Measurements from ENCODE around the gene TMEM131.
"Not testable (repeated sequence)": the region's sequence is repeated elsewhere in the genome, so short reads cannot be mapped to it uniquely, and the experiment has no call there.

The TMEM131 gene

DNA sequence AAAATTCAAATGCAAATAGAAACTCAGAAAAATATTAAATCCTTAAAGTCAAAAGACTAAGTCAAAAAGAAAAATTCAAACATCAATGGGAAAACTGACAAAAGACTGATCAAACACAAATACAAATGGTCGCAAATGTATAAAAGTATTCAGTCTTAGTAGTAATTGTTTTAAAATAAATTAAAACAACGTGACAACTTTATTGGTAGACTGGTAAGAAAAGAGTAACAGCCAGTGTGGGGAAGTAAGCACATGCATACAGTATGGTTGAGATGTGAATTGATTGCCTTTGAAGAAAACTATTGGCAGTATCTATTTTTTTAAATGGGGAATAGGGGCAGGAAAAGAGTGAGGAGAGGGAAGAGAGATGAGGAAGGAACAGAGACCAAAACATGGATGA is 9.8 kb downstream of the TMEM131 start:
- no peak for DNase-seq

DNA sequence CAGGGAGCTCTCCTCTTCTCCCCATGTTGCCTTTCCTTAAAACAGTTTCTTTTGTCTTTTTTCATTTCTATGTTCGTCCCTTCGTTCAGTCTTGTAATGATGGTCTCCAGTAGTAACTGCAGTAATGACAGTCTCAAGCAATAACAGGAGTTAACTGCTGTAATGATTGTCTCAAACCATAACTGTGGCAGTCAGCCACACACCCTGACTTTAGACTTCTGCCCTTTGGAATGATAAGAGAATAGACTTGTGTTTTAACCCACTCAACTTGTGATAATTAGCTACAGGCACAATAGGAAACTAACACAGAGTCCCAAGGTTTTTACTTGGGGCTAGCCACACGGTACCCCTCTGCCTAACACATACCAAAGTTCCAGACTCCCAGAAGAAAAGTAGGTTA is 12.1 kb downstream of the TMEM131 start:
- no peak for DNase-seq

DNA sequence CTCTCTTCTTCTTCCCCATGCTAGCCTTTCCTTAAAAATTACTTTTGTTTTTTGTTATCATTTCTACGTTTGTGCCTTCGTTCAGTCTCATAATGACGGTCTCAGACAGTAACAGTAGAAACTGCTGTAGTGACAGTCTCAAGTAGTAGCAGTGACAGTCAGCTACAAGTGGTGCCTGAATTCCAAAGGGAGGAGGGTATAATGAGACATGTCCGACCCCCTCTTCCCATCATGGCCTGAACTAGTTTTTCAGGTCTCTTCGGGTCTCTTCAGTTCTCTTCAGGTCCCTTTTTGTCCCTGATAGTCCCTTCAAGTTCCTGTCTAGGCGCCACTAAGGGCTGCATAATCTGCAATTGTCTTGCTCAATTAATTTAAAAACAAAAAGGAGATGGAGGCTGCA is 12.6 kb downstream of the TMEM131 start:
- no peak for DNase-seq

DNA sequence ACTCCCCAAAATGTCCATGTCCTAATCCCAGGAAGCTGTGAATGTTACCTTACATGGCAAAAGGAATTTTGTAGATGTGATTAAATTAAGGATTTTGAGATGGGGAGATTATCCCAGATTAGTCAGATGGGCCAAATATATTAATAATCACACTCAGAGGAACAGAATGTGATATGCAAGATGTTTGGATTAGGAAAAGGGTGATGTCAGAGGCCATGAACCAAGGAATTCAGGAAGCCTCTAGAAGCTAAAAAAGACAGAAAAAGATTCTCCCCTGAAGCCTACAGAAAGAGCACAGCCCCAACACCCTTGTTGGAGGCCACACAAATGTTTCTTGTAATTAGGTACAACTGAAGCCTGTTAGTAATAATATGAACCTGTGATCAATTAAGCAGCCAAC is 13.1 kb downstream of the TMEM131 start:
- no peak for DNase-seq

DNA sequence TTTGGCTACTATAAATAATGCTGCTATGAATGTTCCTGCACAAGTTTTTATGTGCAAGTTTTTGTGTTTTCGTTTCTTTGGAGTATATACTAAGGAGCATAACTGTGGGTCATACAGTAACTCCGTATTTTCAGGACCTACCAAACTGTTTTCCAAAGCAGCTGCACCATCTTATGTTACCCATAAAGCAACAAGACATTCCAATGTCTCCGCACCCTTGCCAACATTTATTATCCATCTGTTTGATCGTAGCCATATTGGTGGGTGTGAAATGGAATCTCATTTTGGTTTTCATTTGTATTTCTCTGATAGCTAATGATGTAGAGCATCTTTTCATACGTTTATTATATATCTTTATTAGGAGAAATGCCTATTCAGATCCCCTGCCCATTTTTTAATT is 13.8 kb downstream of the TMEM131 start:
- DNase-seq: no peak

DNA sequence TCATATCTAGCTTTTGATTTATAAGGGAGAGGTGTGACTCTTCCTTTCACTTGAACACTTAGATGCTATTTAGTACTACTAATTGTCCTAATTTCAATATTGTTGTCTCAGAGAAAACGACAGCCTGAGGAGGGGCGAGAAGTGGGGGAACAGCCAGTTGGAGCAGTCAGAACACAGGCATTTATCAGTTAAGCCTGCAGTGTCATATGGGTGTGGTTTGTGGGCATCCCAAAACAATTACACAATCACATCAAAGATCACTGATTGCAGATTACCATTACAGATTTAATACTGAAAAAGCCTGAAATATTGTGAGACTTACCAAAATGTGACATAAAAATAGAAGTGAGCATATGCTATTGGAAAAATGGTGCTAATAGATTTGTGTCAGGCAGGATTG is 15.8 kb downstream of the TMEM131 start:
- no peak for DNase-seq

DNA sequence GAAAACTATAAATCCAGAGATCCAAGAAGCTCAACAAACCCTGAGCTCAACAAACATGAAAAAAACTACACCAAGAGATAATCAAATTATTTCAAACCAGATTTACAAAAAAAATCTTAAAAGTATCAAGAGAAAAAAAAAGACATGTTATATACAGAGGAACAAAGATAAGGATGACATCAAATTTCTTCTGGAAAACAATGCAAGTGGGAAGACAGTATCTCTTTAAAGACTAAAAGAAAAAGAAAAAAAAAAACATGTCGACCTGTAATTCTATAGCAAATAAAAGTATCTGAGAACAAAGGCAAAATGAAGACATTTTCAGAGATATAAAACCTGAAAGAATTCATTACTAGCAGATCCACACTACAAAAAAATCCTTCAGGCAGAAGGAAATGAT is 21.3 kb downstream of the TMEM131 start:
- no peak for DNase-seq

DNA sequence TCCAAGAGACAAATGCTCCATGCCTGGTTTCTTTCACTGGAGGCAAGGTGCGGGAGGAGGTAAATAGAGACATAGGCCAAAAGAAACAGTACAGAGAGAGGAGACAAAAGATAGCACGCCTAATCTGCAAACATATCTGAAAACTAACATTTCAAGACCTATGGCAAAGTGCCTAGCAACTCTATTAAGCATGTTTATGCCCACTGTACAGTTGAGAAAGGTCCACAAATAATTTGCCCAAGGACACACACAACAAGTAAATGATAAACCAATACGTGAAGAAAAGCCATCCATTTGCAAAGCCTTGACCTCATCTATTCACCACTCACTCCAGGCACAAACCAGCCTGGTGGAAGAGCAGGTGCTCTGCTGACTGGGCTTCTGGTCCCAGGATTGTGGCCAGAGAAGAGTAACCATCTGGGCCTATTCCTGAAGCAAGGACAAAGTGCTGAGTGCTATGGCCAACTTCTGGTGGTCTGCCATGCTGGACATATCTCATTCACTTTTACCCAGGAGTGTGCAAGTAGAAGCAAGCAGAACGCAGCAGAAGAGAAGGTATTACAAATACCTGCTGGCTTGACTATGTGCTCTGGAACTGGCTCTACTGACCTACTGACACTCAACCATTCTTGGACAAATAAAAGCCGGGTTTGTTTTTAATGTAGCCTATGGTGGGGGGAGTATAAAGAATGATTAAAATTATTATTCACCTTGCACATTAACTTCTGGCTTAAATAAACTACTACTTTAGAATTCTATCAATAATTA is 25.3 kb downstream of the TMEM131 start:
- DNase-seq: no peak

DNA sequence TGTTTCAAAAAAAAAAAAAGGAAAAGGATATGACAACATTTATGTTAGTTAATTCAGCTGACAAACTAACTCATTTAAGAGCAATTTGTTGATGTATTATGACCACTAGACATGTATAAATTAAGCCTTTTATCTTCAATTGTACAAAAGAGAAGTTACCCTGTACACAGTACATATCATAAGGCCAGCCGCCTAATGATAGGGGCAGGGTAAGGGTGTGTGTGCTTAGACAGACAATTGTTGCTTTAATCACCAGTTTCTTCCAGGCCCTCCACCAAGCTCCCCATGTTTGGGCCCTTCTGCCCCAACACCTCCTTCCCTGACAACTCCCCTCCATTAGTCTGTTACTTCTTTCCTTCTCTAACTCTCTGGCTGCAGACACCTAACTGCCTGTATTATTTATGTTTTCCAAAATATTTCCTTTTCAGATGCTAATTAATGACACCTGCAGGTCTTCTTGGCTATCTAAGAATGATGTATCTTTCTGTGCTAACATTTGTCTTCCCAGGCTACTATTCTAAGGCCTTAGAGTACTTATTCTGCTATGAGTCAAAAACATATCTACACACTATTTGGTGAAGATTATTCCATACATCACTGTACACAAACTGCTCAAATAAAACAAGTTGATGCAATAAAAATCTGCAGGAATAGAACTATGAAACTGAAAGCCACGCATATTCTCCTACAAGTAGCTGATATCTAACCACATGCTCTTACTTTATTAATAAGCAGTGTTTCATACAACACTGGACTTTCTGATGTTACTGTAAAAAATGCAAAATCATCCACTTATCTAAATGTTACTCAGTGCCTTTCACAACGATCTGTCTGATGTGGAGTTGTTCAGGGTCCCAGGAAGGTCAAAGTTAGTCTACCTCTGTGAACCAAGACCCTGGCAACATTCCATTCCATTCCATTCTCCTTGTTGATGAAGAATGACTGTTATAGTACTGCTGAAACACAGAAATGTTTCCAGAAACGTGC is 26.4 kb downstream of the TMEM131 start:
- no peak for DNase-seq

DNA sequence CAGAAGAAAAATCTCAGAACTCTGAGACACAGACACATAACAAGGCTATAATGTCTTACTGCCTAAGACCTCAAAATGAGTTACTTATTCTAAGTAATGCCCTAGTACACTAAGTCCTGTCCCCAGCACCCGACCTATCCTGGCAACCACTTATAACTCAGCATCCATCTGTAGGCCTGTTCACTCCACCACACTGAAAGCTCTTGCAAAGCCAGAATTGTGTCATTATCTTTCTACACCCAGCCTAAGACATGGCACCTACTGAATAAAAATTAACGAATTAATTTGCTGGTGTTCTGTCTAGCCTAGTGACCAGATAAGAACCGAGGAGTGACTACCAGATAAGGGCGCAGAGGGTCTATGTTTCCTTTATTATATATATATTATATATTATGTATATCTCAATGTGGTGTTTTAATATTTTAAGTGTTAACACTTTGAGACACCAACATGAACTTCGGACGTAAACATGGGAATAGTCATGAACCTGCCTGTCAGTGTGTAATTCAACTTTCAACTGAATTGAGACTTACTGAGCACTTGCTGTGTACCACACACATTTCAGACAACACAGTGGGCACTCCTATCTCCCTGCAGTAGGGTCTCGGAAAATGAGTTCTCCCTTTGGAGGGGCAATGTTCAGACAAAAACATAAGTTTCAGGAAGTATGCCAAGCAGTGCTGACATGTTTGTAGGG is 27.7 kb downstream of the TMEM131 start:
- no peak for DNase-seq

DNA sequence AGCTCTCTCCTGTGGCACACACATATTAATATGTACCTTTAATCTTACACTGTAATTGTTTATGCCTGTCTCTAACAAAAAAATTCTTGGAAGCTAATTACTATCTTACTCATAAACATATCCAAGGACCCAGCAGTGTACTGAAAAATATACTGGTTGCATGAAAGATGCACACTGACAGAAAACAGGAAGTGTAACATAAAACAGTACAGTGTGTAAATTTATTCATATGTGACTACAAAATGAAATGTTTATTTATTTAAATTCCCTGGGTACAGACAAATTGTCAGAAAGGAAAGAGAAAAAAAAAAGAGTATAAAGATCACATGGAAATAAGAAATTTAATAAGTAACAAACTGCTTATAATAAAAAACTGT is 28.5 kb downstream of the TMEM131 start:
- no peak for DNase-seq

DNA sequence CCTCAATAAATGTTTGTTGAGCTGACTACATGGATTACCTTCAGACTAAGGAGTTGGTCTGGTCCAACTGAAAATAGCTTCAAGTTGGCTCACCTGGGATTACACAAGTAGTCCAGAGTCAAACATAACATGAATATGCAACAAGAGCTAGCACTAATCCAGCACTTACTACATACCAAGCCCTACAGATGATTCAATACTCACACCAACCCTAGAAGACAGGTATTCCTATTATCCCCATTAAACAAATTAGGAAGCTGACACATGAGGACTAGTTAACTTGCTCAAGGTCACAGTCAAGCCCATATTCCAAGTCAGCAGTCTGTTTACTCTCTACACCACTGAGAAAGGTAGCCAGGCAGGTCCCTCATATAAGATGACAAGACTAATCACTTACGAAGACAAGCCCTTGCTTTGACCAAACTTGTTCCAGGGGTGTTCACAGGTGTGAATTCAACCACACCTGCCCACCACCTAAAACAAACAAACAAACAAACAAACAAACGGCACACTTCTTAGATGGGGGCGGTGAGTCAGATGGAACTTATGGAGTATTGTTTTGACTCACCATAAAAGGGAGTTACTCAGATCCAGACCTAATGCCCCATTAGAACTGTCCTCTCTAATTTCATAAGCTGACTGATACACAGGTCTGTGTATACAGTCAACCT is 29.1 kb downstream of the TMEM131 start:
- no peak for DNase-seq

DNA sequence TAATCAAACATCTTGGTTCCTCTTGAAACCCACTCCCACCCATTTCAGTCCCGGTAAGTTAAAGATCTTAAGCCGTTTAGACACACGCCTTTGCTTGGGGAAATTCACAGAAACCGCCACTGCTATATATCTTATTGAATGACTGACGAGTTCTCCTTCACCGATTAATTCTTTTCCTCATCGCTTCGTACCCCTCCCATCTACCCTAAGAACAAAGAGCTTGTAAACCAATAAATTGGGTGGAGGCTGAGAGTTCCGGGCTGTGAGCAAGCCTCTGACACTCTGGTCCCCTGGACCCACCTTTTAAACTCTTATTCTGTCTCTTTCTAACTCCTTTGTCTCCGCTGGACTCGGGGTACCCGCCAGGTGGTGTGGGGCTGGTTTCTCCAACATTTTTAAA is 30.6 kb downstream of the TMEM131 start:
- no peak for DNase-seq

DNA sequence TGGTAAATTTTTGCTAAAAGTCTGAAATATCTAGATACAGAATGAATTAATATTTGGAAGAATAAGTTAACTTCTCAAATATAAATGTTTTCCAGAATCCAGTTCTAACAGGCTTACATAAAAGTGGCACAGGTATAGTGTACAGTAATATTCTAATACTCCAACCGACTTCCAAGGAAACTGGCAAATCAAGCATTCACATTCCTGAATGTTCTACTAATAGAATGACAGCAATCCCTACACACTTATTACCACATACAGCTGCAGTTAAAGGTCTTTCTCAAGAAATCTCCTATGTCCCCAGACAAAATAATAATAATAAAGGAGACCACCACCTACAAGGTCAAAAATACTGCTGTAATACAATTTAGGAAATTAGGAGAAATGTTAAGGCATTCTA is 31.9 kb downstream of the TMEM131 start:
- no peak for DNase-seq

DNA sequence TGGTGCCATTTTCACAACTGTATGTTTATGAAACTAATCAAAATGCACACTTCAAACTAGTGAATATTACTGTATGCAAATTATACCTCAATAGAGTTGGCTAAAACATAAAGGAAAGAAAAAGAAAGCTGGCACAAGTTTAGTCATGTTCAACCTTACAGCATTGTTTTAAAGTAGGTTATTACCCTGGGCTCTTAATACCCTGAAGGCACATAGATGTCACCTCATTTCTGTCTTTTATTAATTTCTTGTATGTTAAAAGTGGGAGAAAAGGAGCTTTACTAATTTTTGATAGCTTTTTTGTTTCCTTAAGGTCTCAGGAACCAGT is 32.7 kb downstream of the TMEM131 start:
- DNase-seq: no peak

DNA sequence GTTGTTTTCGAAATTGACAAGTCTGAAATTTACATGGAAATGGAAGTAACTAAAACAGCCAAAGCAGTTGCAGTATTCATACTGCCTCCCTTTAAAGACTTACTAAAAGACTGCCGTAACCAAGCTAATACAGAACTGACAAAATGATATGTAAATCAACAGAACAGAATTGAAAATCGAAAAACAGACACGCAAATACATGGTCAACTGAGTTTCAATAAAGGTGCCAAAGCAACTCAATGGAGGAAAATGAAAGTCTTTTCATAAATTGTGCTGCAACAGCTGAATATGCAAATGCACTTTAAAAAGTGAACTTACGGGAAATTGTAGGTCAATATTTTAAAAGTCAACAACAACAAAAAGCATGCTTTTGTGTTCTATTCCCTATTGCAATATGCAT is 34.2 kb downstream of the TMEM131 start:
- no peak for DNase-seq

DNA sequence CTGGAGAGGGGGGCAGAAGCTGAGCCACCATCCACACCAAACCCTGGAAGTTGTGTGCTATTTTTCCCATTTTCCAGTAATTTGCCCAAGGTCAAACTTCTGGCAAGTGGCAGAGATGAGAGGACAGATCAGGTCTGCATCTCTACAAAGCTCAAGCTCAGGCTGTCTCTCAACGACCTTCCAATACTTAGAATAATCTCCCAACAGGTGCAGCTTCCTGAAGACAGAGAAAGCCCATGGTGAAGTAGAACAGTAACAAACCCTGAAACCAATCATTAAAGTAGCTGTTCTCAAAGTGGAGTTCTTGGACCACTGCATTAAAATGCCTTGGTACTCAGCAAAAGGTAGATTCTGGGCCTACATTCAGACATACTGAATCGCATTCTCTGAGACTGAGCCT is 37.6 kb downstream of the TMEM131 start:
- DNase-seq: no peak

DNA sequence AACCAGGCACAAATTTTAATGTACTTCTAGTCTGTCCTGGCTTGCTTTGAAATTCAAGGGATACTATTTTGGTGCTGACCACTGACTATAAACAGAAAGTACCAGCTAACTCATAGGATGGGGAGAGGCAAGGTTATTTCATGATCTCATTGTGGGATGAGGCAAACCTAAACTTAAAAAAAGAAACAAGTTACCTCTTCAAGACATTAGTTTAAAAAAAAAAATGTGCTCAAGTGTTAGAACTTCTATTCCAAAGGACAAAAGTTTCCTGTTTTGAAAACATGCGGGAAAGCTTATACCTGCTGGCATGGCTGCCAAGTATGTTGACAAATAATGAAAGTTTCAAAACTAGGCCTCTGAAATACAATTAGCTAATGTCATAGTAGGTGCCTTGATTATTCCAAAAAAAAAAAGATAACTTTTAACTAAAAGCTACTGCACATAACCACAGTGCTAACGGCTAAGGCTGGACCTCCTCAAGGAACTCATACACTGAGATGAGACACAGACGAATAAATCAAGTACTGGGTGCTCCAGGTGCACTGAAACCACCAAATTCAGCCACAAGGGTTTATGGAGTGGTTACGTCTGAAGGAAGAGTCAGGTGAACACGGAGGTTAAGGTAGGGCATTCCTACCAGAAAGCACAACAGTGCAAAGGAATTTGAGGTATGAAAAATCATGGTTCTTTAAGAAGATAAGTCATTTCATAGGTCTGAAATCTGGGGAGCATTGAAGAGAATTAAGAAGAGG is 38.1 kb downstream of the TMEM131 start:
- DNase-seq: no peak

DNA sequence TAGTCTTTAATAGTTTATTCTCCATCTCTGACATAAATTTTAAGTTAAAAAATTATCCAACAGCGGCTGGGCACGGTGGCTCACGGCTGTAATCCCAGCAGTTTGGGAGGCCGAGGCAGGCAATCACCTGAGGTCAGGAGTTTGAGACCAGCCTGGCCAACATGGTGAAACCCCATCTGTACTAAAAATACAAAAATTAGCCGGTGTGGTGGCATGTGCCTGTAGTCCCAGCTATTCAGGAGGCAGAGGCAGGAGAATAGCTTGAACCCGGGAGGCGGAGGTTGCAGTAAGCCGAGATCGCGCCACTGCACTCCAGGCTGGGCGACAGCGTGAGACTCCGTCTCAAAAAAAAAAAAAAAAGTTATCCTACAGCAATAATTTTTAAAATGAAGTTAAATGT is 39.0 kb downstream of the TMEM131 start:
- DNase-seq: not testable (repeated sequence)

DNA sequence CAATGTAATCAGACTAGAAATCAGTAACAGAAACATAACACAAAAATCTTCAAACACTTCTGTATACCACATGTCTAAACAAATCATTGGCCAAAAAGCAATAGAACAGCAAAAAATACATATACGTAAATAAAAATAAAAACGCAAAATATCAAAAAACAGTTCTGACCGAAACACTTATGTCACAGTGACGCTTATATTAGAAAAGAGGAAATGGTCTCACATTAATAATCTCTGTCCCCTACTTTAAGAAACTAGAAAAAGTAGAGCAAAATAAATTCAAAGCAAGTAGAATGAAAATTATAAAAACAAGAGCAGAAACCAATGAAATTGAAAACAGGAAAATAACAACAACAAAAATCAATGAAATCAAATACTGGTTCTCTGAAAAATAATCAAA is 41.9 kb downstream of the TMEM131 start:
- DNase-seq: no peak

DNA sequence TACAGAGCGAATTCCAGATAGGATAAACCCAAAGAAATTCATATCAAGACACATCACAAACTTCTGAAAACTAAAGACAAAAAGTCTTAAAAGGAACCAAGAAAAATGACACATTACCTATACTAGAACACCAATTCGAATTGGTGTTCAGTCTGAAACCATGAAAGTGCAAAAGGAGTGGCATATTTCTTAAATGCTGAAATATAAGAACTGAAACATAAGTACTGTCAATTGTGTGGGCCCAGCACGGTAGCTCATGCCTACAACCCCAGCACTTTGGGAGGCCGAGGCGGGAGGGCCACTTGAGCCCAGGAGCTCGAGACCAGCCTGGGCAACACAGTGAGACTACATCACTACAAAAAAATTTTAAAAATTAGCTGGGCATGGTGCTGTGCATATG is 43.4 kb downstream of the TMEM131 start:
- no peak for DNase-seq

DNA sequence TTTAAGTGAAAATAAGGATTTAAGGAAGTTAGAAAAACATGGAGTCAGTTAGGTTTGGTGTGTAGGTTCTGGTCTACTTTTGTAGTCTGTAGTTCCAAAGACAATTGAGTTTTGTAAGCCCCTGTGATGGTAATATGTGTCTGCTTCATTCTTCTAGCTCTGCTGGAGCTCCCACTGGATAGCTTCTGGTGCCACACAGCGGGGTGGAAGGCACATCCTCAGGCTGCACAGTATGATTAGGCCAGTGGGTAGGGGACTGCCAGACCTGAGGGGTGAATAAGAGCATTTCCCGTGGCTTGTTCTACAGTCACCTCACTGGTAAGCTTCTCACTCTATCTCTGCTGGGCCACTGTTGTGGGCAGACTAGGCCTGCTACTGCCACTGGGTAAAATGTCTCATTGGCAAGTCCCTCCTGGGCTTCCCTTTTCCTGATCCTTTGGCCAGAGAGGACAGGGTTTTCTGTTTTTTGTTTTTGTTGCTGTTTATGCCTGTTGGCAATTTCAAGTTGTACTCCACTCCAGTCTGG is 44.5 kb downstream of the TMEM131 start:
- DNase-seq: no peak

All from activated CD4-positive, CD25-positive, alpha-beta regulatory T cell (primary cell).